ENCODE results near the gene METTL14. TPM values are rescaled to one million over a fixed set of nuclear protein-coding genes. Genes with fewer than 3 reads are reported as not detected.

METTL14 gene
- total and polyA plus RNA-seq, 2 donors (not counting 1 experiment from before 2014, with no cell fraction given): 8.0 to 74.8 TPM

DNA sequence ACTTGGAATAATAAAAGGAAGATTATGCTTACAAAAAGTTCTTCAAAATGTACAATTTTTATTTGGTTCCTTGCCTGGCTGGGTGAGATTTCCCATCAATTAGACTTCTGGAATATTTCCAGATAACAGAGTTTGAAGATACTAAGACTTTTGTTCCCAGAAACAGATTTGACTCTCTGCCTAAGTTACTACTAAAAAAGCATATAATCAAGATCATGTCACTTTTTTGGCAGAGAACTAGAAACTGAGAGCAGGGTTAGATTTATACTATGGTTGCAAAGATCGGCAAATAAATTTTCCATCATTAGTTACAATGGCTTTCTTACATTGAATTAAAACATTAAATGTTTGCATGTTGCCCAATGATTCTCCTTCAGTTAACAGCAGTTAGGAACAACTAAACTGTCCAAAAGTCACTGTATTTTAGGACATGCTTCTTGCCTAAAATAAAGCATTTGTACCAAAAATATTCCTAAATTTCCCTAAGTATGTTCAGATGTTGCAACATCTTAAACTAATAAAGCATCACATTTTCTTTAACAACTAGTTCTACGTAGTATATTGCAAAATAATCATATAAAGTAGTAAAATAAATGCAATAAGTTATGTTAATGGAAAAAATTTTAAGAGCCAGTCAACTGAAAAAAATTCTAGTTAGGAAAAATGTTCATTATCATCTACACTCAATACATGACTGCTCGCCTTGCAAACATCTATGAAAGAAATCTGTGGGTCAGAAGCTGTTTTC is 77.7 kb downstream of the METTL14 start:
- no peak for ATAC-seq (ENCODE audit: low read depth)
- H3K27me3 Mint-ChIP-seq: no peaks in the 10 kb centered on the region
- Histone ChIP-seq H3K36me3 (replicated peaks in 1 of 2; ENCODE audit: control extremely low read depth in 1 of 2, control insufficient read depth in 1 of 2, extremely low read depth in 1 of 2, insufficient read depth in 2 of 2, low read length in 1 of 2) (peaks cover 0 to 19% of the 10 kb centered on the region in 2 experiments), H3K4me2 (replicated peaks; ENCODE audit: low read depth, low read length, poor library complexity, severe bottlenecking) (no peak overlapping the region), H3K27me3 (replicated peaks in 1 of 4; ENCODE audit: control extremely low read depth in 1 of 4, control insufficient read depth in 3 of 4, insufficient read depth in 4 of 4, low read length in 3 of 4) (no peaks in the 10 kb centered on the region), H4K20me1 (ENCODE audit: control insufficient read depth, insufficient read depth, low read length, poor library complexity, severe bottlenecking) (no peaks in the 10 kb centered on the region), H2AFZ (ENCODE audit: insufficient read depth, low read depth, low read length, poor library complexity, severe bottlenecking) (no peak overlapping the region), H3K4me1 (ENCODE audit: control insufficient read depth in 2 of 2, insufficient read depth in 2 of 2, low read length in 2 of 2) (peaks cover 14 to 19% of the 10 kb centered on the region in 2 donors), H3K27ac (ENCODE audit: low read length in 2 of 2) (no peak overlapping the region), H3K9ac (ENCODE audit: low read length) (no peak overlapping the region), H3K9me3 (ENCODE audit: control extremely low read depth in 1 of 3, control insufficient read depth in 2 of 3, insufficient read depth in 1 of 3, low read length in 2 of 3) (no peaks in the 10 kb centered on the region), H3K4me3 (ENCODE audit: control extremely low read depth in 1 of 5, extremely low read depth in 1 of 5, insufficient read depth in 1 of 5, low read depth in 2 of 5, low read length in 4 of 5) (no peak overlapping the region), H3K79me2 (ENCODE audit: control insufficient read depth, insufficient read depth, low read length) (no peaks in the 10 kb centered on the region)
- TF ChIP-seq, protein P1, sequence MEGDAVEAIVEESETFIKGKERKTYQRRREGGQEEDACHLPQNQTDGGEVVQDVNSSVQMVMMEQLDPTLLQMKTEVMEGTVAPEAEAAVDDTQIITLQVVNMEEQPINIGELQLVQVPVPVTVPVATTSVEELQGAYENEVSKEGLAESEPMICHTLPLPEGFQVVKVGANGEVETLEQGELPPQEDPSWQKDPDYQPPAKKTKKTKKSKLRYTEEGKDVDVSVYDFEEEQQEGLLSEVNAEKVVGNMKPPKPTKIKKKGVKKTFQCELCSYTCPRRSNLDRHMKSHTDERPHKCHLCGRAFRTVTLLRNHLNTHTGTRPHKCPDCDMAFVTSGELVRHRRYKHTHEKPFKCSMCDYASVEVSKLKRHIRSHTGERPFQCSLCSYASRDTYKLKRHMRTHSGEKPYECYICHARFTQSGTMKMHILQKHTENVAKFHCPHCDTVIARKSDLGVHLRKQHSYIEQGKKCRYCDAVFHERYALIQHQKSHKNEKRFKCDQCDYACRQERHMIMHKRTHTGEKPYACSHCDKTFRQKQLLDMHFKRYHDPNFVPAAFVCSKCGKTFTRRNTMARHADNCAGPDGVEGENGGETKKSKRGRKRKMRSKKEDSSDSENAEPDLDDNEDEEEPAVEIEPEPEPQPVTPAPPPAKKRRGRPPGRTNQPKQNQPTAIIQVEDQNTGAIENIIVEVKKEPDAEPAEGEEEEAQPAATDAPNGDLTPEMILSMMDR (IDR thresholded peaks at IDR 0.05): no peak
- no peak overlapping the region for H3K4me3 Mint-ChIP-seq
- WGBS (ENCODE audit: insufficient coverage): no CpG with 5 or more reads among the region's 3 CpGs
- POLR2A ChIA-PET: no interaction called here
- H3K27ac Mint-ChIP-seq: no peak overlapping the region
- H3K9me3 Mint-ChIP-seq (ENCODE audit: insufficient read depth): no peaks in the 10 kb centered on the region
- intact Hi-C loops (cut with micrococcal nuclease): loop anchor here (5.0 kb wide), 1 partner anchor 864 kb away; the partner anchor contains the start of gene PDE5A
- no peak for DNase-seq
- CTCF ChIA-PET: interaction anchor here (0.6 to 1.3 kb wide), 2 partner anchors 9 to 85 kb away, joined by 4 read pairs; no protein-coding TSS in a partner anchor
- peaks cover 26% of the 10 kb centered on the region for H3K4me1 Mint-ChIP-seq

Small RNA genes lying within 50 kb of the gene (small RNA-seq; reads per million reads assigned to genes)
- not detected for gene SEPT14P4 (ENCODE audit: insufficient read length, low read depth, low replicate concordance)

Other genes with a start within 250 kb of the METTL14 start
- gene SEC24D, start 150.7 kb downstream of the METTL14 start, total RNA-seq: 15.8 and 19.8 TPM in 2 replicates
- gene SEC24D, start 150.7 kb downstream of the METTL14 start, polyA plus RNA-seq: 6.6 and 7.1 TPM in 2 replicates
- gene SYNPO2, start 203.5 kb downstream of the METTL14 start, total RNA-seq: 0.10 and 0.20 TPM in 2 replicates
- gene SYNPO2, start 203.5 kb downstream of the METTL14 start, polyA plus RNA-seq: 0.03 TPM in 2 replicates

All from B cell (primary cell).